Activated CD4-positive, CD25-positive, alpha-beta regulatory T cell (primary cell): ENCODE measurements around the gene NTNG2.
A peak's percentile ranks its signal among the peaks of the same experiment; 100 is the strongest.

ENCODE experiments used
- DNase-seq, 4 experiments: peaks; one replicate each; lab custom pipeline; 2025; lab: John Stamatoyannopoulos, UW

NTNG2 gene

GRCh38 chr9:132204883-132205282 lies 43.0 kb downstream of the NTNG2 start:
- DNase-seq, result no peak

GRCh38 chr9:132207215-132207614 lies 45.4 kb downstream of the NTNG2 start:
- DNase-seq, result no peak

GRCh38 chr9:132207839-132208615 lies 46.2 kb downstream of the NTNG2 start:
- DNase-seq, result no peak

GRCh38 chr9:132209228-132209627 lies 47.4 kb downstream of the NTNG2 start:
- DNase-seq, result no peak

- no peak for DNase-seq
Measured at GRCh38 chr9:132210472-132211145, 48.8 kb downstream of the NTNG2 start.

GRCh38 chr9:132211570-132211969 lies 49.7 kb downstream of the NTNG2 start:
- DNase-seq, result no peak

GRCh38 chr9:132214027-132214622 lies 52.3 kb downstream of the NTNG2 start:
- DNase-seq, result no peak

- no peak for DNase-seq
Measured at GRCh38 chr9:132216861-132217619, 55.2 kb downstream of the NTNG2 start.

GRCh38 chr9:132218208-132218607 lies 56.4 kb downstream of the NTNG2 start:
- DNase-seq, result no peak

- DNase-seq, result no peak
Measured at GRCh38 chr9:132221941-132222340, 60.1 kb downstream of the NTNG2 start.

- DNase-seq, result no peak
Measured at GRCh38 chr9:132224645-132225044, 62.8 kb downstream of the NTNG2 start.

- no peak for DNase-seq
Measured at GRCh38 chr9:132226571-132227430, 64.9 kb downstream of the NTNG2 start.

GRCh38 chr9:132228062-132228461 lies 66.2 kb downstream of the NTNG2 start:
- DNase-seq, result no peak

- DNase-seq, result no peak
Measured at GRCh38 chr9:132230605-132231004, 68.7 kb downstream of the NTNG2 start.

GRCh38 chr9:132231019-132231701 lies 69.3 kb downstream of the NTNG2 start:
- DNase-seq, result no peak

- DNase-seq, result no peak
Measured at GRCh38 chr9:132232522-132232921, 70.7 kb downstream of the NTNG2 start.

GRCh38 chr9:132233138-132233537 lies 71.3 kb downstream of the NTNG2 start:
- DNase-seq, result no peak

GRCh38 chr9:132234535-132234934 lies 72.7 kb downstream of the NTNG2 start:
- DNase-seq, result no peak

- DNase-seq, result no peak
Measured at GRCh38 chr9:132235125-132235524, 73.3 kb downstream of the NTNG2 start.

- peak; percentile 58 to 75 (median 61) for DNase-seq
Measured at GRCh38 chr9:132235894-132236661, 74.2 kb downstream of the NTNG2 start.
